ENCODE results near the gene OARD1.
"Not testable (repeated sequence)": the region's sequence is repeated elsewhere in the genome, so short reads cannot be mapped to it uniquely, and the experiment has no call there.

GRCh38 chr6:41015860-41016259 lies 56.3 kb downstream of the OARD1 start:
- not testable (repeated sequence) for TF ChIP-seq CTCF (IDR thresholded peaks at IDR 0.05; ENCODE audit: poor library complexity); EZH2 (IDR thresholded peaks at IDR 0.05; ENCODE audit: borderline replicate concordance); EZH2phosphoT487 (IDR thresholded peaks at IDR 0.05; ENCODE audit: low read depth, severe bottlenecking, unreplicated experiment)
